Astrocyte of the hippocampus (primary cell): ENCODE measurements around the gene ADD3.

Experiments used
- DNase-seq: peaks from one replicate; pipeline ENCODE4 v3.0.0; 2011; ENCODE audit warnings: low read depth, low spot score

ADD3 gene, protein sequence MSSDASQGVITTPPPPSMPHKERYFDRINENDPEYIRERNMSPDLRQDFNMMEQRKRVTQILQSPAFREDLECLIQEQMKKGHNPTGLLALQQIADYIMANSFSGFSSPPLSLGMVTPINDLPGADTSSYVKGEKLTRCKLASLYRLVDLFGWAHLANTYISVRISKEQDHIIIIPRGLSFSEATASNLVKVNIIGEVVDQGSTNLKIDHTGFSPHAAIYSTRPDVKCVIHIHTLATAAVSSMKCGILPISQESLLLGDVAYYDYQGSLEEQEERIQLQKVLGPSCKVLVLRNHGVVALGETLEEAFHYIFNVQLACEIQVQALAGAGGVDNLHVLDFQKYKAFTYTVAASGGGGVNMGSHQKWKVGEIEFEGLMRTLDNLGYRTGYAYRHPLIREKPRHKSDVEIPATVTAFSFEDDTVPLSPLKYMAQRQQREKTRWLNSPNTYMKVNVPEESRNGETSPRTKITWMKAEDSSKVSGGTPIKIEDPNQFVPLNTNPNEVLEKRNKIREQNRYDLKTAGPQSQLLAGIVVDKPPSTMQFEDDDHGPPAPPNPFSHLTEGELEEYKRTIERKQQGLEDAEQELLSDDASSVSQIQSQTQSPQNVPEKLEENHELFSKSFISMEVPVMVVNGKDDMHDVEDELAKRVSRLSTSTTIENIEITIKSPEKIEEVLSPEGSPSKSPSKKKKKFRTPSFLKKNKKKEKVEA

DNA sequence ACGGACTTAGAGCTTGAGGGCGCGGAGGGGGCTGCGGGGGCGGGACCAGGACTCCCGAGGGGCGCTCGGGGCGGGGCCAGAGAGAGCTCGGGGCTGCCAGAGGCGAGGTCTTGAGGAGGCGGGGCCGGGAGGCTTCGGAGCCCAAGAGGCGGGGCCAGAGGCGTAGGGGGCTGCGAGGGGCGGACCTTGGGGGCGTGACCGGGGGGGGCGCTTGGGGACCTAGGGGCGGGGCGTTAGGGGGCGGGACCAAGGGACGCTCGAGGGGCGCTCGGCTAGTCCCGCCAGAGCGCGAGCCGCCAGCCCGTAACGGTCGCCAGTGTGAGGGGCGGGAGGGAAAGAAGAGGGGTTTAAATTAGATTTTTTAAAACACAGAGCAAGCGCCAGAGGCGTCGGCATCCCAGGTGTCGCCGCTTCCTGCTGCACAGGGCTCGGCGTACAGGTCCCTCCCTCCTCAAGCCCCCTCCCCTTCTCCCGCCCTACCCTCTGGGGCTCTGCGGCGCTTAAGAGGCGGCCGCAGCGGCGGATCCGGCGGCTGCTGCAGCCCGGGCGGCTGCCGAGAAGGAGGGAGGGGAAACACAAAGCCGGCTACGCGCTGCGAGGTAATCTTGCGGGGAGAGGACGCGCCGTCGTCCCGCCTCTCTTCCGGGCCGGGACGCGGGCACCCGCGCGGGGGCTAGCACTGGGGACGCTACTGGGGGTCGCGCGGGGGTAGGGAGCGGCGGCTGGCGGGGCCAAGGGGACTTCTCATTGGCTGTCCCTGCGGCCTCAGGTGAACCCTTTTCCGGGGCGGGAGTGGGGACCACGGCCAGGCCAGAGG is at the start of gene ADD3:
Gene ADD3, plus strand, starts transcription at position 284 of the 817 bp plus-strand sequence. CDS start 92,670 bp downstream, outside the sequence.
- DNase-seq, result peak; percentile 96

DNA sequence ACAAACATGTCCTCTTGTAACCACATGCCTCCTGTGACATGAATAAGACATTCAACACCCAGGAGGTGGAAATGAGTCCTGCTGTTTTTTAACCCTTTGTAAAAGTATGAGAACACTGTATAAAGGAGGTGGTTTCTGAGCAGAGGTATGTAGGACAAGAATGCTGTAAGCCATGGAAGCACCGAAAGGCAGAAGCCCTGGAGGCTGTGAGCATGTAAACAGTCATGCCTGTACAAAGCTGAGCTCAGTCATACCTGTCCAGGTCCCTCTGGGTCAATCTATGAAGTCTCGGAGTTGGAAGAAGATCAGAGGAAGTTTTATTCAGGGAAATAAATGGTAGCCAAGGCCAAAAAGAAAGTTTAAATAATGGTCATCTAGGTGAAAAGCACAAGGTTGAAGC is 49.7 kb upstream of the ADD3 start:
- DNase-seq, result no peak

GRCh38 chr10:109959259-109960145 is 48.3 kb upstream of the ADD3 start:
- DNase-seq, result no peak

DNA sequence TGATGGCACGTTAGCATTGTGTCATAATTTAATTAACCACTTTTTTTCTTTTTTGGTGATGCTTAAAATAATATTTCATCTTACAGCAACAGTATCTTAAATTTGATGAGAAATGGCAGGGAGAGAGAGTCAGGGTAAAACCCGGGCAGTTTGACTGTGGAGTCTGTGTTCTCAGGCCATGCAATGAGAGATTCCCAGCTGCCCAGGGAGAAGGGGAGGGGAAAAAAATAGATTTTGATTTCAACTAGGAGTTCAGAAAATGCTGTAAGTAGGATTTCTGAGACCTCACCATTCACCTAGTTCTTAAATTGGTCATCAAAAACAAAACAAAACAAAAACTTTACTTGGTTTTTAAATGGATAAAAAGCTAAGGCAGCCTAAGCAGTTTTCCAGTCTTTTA is 47.1 kb upstream of the ADD3 start:
- no peak for DNase-seq

DNA sequence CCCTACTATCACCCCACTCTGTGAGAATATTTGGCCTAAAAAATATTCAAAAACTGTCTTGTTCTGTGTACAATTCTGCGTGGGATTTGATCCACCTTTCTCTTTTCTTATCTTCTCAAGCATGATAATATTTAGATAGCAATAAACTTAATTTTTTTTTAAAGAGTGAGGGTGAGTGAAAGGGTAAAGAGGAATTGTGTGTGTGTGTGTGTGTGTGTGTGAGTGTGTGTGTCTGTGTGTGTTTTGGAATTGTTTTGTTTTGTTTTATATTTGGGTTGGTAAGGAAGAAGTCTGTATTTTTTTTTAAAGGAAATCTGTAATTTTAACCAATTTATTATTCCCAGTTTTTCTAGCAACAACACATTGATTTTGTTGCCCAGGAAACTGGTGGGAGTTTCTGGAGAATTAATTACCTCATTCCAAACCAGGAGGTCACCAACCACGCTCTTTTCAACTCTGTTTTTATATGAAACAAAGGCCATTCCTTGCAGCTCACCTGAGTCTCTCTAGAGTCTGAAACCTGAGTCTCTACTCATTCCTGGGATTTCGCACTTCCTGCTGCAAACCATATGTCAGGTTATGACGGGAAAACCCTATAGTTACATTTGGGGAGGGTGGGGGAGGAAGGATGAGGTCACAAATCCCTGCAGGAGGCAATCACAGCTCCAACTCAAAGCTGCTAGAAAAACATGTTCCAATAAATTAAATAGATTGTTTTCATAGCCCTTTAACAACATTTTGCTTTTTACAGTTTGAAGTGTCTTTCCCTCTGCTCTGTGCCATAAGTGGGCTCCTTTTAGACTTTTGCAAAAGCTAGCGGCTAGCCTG is 46.4 kb upstream of the ADD3 start:
- DNase-seq, result peak; percentile 46

- DNase-seq, result no peak
Measured at GRCh38 chr10:109962247-109962646, 45.5 kb upstream of the ADD3 start.

DNA sequence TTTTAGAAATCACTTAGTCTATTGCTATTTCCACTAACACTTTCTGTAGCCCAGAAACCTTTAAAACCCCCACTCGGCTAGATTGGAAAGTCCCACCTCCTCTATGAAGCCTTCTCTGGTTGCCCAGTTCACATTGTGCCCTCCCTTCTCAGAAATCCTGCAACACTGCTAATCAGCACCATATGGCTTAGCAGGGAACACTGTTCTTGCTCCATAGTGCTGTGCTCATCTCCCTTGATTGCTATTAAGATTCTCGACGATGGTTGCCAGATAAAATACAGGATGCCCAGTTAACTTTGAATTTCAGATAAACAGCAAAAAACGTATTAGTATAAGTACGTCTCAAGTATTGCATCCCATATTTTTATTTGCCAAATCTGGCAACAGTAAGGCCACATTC is 44.3 kb upstream of the ADD3 start:
- no peak for DNase-seq

DNA sequence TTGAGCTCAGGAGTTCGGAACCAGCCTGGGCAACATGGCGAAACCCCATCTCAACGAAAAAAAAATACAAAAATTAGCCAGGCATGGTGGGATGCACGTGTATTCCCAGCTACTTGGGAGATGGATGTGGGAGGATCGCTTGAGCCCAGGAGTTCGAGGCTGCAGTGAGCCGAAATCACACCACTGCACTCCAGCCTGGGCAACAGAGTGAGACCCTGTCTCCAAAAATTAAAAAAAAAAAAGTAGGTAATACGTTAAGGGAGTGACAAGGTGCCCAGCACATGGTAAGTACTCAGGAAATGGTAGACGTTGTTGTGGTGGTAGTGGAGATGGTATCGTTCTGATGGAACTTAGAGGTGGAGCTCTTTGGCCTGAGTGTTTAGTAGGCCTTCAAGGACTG is 43.5 kb upstream of the ADD3 start:
- no peak for DNase-seq

- DNase-seq, result peak; percentile 50
Measured at GRCh38 chr10:109966961-109967738, 40.6 kb upstream of the ADD3 start.

- no peak for DNase-seq
Measured at GRCh38 chr10:109967739-109968088, 40.1 kb upstream of the ADD3 start.

DNA sequence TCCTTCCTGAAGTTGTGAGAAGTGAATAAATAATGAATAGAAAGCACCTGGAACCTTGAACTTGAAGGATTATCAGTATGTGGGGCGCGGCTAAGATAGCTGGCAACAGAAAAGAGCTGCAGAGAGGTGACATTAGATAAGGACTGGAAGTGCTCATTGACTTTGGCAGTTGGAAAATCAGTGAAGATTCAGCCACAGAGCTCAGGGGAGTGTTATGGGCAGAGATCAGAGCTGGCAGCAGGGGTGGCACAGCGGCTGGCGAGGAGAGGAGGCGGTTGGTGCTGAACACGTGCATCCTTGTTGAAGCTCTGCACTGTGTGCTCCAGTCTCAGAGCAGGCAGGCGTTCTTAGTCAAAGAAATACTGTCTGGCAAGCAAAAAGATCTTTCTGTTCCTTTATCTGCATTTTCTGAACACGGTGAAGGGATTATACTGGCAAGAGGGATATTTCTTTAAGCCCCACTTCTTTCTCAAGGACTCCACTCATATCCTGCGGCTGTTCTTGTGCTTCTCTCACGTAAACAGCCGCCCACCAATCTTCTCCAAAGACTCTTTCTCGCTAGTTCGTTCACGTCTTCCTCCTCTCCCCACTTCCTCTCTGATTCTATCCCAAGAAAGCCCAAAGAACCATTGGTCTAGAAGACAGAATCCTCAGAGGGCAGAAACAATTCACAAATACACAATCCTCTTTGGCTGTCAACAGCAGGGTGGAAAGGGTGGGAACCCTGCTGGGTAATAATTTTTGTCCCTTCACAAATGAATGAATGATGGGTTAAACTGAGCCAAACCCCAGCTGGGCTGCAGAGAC is 38.6 kb upstream of the ADD3 start:
- no peak for DNase-seq

DNA sequence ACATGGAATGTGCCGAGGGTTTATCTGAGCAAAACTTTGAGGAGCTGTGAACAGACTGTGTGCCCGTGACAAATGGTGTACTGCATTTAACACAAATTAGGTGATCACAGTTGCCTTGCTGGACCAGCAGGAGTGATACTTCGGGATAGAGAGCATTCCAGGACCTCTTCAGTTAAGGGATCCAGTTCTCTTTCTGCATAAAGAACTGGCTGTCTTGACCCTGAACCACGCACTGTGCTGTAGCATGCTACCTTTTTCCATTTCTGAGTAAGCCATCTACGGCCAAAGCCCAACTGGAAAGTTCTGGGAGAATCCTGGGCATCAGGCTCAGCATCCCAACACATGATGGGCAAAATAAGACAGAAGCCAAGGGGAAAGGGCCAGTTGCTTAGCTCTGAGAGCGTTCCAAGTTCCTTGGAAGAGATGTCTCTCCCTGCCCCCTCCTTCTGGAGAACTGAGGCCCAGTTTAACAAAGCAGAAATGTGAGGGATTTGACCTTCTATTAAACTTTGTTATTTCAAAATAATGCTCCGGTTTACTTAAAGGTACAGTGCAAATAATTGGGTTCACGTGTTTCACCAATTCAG is 37.9 kb upstream of the ADD3 start:
- DNase-seq, result no peak

DNA sequence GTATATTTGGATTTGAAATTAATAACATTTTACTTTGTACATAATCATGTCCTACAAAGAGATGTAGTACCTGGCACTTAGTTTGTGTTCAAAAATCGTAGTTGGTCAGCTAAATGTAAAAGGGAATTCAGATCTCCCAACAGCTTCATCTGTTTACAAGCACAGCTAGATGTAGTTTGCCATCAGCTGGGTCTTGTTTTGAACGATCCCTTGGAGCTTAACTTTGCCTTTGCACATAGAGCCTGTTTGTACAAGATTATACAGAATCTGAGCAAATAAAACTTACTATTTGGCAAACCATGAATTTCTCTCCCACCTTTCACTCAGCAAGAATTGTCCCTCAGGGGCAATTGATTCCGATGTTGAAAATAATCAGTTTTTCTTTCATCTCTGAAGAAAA is 36.1 kb upstream of the ADD3 start:
- DNase-seq, result no peak

- DNase-seq, result no peak
Measured at GRCh38 chr10:109972372-109973001, 35.3 kb upstream of the ADD3 start.

DNA sequence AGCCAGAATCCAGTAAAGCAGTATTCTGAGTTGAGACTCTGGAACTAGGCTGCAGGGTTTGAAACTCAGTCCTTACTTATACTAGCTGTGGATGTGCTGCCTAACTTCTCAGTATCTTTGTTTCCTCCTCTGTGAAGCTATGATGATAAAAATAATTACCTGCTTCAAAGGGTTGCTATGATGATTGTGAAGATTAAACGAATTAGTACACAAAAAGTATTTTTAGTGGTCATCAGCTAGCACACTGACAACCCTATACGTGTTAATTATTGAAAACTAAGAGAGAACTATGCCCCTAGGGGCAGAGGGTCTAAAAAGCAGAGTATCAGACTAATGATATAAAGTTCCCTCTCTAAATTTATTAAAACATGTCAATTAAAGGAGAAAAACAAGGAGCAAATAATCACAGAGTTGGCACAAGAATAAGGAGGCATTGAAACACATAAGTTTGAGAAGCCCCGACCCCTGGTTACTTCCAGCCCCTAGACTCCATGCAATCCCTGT is 34.4 kb upstream of the ADD3 start:
- no peak for DNase-seq

DNA sequence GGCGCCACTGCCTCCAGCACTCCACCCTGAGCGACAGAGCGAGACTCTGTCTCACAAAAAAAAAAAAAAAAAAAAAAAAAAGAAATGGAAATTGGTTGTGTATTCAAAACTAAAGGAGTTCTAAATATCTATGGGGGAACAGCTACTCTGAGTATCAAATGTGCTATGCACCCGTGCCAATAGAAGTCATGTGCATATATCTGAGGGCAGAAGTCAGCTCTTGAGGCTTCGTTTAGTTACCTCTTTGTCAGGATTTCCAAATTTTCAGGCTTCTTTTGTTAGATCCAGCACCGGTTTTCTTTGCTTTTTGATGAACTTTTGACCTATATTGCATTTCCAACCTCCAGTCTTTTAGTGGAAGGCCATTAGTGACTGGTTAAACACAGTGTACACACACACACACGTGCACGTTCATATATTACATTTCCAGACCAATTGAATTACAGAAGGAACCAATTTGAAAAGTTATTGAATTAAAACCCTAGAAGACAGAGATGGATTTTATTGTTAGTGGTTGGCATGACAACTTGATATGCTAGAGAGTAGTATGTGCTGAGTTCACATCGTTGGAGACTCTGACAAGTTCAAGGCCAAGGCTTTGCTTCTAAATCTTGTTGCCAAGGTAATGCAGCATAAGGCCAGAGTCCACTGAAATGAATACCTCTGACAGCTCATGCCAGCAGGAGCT is 33.1 kb upstream of the ADD3 start:
- no peak for DNase-seq
